SK-N-SH treated with all-trans-retinoic acid at 6 μM for 48 hours (cell line): ENCODE measurements around the gene KTI12.
"Not testable (repeated sequence)": the region's sequence is repeated elsewhere in the genome, so short reads cannot be mapped to it uniquely, and the experiment has no call there.

Experiments used
- CSDC2 ChIP-seq: fragments of 250-450 bp; sonication (Bioruptor Pico); IDR thresholded peaks from 2 replicates; pipeline ENCODE4 v1.5.0; 2020; ENCODE audit warnings: mild to moderate bottlenecking, moderate library complexity
- OSR1 ChIP-seq: fragments of 250-450 bp; sonication (Bioruptor Pico); IDR thresholded peaks from 2 replicates; pipeline ENCODE4 v1.8.0; 2022; ENCODE audit warnings: moderate library complexity, mild to moderate bottlenecking, inconsistent platforms
- POU6F1 ChIP-seq: fragments of 250-450 bp; sonication (Bioruptor Pico); IDR thresholded peaks from 2 replicates; pipeline ENCODE4 v1.8.0; 2021; ENCODE audit warnings: low read depth, mild to moderate bottlenecking, moderate library complexity, borderline replicate concordance
- PPARA ChIP-seq: fragments of 250-450 bp; sonication (Bioruptor Pico); IDR thresholded peaks from 2 replicates; pipeline ENCODE4 v1.5.0; 2020; ENCODE audit warnings: mild to moderate bottlenecking, borderline replicate concordance
- RARB ChIP-seq: fragments of 250-450 bp; sonication (Bioruptor Pico); IDR thresholded peaks from 2 replicates; pipeline ENCODE4 v1.8.0; 2021; ENCODE audit warnings: mild to moderate bottlenecking, moderate library complexity
- ZFP3 ChIP-seq: fragments of 250-450 bp; sonication (Bioruptor Pico); IDR thresholded peaks from 2 replicates; pipeline ENCODE4 v1.5.0; 2020; ENCODE audit warnings: mild to moderate bottlenecking, moderate library complexity
- ZFP30 ChIP-seq: fragments of 450-650 bp; formaldehyde crosslinking; IDR thresholded peaks from 2 replicates; pipeline ENCODE4 v1.5.0; 2022; ENCODE audit warnings: mild to moderate bottlenecking, moderate library complexity
- ZNF70 ChIP-seq: fragments of 450-650 bp; formaldehyde crosslinking; IDR thresholded peaks from 2 replicates; pipeline ENCODE4 v1.5.0; 2020; ENCODE audit warnings: mild to moderate bottlenecking, moderate library complexity
- TF ChIP-seq, protein P1 (sequence below): fragments of 250-450 bp; sonication (Bioruptor Pico); IDR thresholded peaks from 2 replicates; pipeline ENCODE4 v1.8.0; 2020; ENCODE audit warnings: mild to moderate bottlenecking, moderate library complexity, borderline replicate concordance

- TF ChIP-seq RARB, POU6F1, PPARA, ZFP30, ZNF70, ZFP3, CSDC2, OSR1 (CRISPR knock-in tag): not testable (repeated sequence)
- TF ChIP-seq, protein P1, sequence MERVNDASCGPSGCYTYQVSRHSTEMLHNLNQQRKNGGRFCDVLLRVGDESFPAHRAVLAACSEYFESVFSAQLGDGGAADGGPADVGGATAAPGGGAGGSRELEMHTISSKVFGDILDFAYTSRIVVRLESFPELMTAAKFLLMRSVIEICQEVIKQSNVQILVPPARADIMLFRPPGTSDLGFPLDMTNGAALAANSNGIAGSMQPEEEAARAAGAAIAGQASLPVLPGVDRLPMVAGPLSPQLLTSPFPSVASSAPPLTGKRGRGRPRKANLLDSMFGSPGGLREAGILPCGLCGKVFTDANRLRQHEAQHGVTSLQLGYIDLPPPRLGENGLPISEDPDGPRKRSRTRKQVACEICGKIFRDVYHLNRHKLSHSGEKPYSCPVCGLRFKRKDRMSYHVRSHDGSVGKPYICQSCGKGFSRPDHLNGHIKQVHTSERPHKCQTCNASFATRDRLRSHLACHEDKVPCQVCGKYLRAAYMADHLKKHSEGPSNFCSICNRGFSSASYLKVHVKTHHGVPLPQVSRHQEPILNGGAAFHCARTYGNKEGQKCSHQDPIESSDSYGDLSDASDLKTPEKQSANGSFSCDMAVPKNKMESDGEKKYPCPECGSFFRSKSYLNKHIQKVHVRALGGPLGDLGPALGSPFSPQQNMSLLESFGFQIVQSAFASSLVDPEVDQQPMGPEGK (CRISPR knock-in tag), result not testable (repeated sequence)
Measured at GRCh38 chr1:52077277-52077676, 43.7 kb upstream of the KTI12 start.
